NCI-H128 (cell line): Measurements from ENCODE around the gene PLEK.
"Not testable (repeated sequence)": the region's sequence is repeated elsewhere in the genome, so short reads cannot be mapped to it uniquely, and the experiment has no call there.

Experiments
- DNase-seq: peaks from one replicate; lab custom pipeline; 2025; ENCODE audit not compliant: unreplicated experiment; lab: John Stamatoyannopoulos, UW

PLEK gene

GRCh38 chr2:68384485-68385107, 19.5 kb downstream of the PLEK start:
- no peak for DNase-seq

- DNase-seq = no peak
Observed at GRCh38 chr2:68385220-68385906, 20.3 kb downstream of the PLEK start.

- DNase-seq = no peak
Observed at GRCh38 chr2:68385907-68386287, 20.8 kb downstream of the PLEK start.

- no peak for DNase-seq
Observed at GRCh38 chr2:68386365-68386764, 21.3 kb downstream of the PLEK start.

GRCh38 chr2:68387408-68388350, 22.6 kb downstream of the PLEK start:
- no peak for DNase-seq

- DNase-seq = no peak
Observed at GRCh38 chr2:68388358-68388757, 23.3 kb downstream of the PLEK start.

GRCh38 chr2:68388772-68389171, 23.7 kb downstream of the PLEK start:
- DNase-seq = no peak

- no peak for DNase-seq
Observed at GRCh38 chr2:68390114-68390513, 25.0 kb downstream of the PLEK start.

GRCh38 chr2:68390586-68390985, 25.5 kb downstream of the PLEK start:
- no peak for DNase-seq

- no peak for DNase-seq
Observed at GRCh38 chr2:68391099-68391498, 26.0 kb downstream of the PLEK start.

- DNase-seq = no peak
Observed at GRCh38 chr2:68391869-68392268, 26.8 kb downstream of the PLEK start.

- no peak for DNase-seq
Observed at GRCh38 chr2:68396093-68396492, 31.0 kb downstream of the PLEK start.

- not testable (repeated sequence) for DNase-seq
Observed at GRCh38 chr2:68397704-68398263, 32.7 kb downstream of the PLEK start.

- no peak for DNase-seq
Observed at GRCh38 chr2:68403199-68403644, 38.1 kb downstream of the PLEK start.

- DNase-seq = no peak
Observed at GRCh38 chr2:68404164-68404563, 39.1 kb downstream of the PLEK start.

GRCh38 chr2:68404893-68405799, 40.1 kb downstream of the PLEK start:
- DNase-seq = no peak

GRCh38 chr2:68411397-68412126, 46.5 kb downstream of the PLEK start:
- DNase-seq = no peak

GRCh38 chr2:68412127-68412819, 47.2 kb downstream of the PLEK start:
- no peak for DNase-seq

- DNase-seq = no peak
Observed at GRCh38 chr2:68413466-68413865, 48.4 kb downstream of the PLEK start.
